CD4-positive, alpha-beta T cell treated with Interleukin-12 subunit alpha and Interleukin-12 subunit beta, for 1 hour (primary cell): ENCODE measurements around the gene THOC5.
"Not testable (repeated sequence)": the region's sequence is repeated elsewhere in the genome, so short reads cannot be mapped to it uniquely, and the experiment has no call there.

Experiments
- DNase-seq: peaks from one replicate; pipeline ENCODE4 v3.0.0-alpha.2; 2020

Gene THOC5

GRCh38 chr22:29509298-29509697 lies 44.3 kb downstream of the THOC5 start:
- DNase-seq, result no peak

- DNase-seq, result no peak
Observed at GRCh38 chr22:29503811-29504372, 49.7 kb downstream of the THOC5 start.

DNA sequence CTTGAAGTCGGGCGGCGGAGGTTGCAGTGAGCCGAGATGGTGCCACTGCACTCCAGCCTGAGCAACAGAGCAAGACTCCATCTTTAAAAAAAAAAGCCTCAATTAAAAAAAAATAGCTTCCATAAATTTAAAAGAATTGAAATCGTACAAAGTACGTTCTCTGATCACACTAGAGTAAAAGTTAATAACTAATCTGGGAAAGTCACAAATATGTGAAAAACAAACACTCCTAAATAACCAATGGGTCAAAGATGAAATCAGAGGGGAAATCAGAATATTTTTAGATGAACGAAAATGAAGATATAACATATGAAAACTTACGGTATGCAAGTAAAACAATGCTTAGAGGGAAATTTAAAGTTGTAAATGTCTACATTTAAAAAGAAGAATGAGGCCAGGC lies 53.7 kb downstream of the THOC5 start:
- DNase-seq, result no peak

DNA sequence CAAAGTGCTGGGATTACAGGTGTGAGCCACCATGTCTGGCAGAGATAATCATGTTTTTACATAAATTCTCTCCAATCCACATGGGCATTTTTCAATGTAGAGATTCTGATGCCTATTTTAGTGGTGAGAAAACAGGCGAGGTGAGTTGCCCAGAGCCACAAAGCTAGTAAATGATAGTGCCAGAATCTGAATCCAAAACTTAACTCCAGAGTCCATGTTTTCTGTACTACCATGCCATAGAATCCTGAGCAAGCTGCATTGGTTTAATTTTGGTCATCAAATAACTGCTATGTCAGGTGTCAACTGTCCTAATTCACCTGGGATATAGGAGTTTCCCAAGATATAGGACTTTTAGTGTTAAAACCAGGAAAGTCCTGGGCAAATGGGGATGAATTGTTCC lies 59.9 kb downstream of the THOC5 start:
- no peak for DNase-seq

DNA sequence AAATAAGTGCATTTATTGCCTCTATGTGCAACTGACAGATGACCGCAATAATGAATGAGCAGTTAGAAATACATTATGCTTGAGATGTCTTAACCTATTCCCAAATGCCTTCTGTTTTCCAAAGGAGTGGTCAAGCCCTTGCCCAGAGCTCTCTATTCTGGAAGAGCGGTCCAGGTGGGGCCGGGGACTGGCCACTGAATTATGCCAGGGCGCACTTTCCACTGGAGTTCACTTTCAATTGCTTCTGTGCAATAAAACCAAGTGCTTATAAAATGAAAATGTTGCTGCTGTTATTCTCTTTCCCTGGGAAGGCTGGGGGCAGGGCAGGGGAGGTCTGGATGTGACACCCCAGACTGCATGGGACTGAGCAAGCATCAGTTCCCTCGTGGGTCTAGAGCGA lies 62.5 kb downstream of the THOC5 start:
- DNase-seq, result no peak

DNA sequence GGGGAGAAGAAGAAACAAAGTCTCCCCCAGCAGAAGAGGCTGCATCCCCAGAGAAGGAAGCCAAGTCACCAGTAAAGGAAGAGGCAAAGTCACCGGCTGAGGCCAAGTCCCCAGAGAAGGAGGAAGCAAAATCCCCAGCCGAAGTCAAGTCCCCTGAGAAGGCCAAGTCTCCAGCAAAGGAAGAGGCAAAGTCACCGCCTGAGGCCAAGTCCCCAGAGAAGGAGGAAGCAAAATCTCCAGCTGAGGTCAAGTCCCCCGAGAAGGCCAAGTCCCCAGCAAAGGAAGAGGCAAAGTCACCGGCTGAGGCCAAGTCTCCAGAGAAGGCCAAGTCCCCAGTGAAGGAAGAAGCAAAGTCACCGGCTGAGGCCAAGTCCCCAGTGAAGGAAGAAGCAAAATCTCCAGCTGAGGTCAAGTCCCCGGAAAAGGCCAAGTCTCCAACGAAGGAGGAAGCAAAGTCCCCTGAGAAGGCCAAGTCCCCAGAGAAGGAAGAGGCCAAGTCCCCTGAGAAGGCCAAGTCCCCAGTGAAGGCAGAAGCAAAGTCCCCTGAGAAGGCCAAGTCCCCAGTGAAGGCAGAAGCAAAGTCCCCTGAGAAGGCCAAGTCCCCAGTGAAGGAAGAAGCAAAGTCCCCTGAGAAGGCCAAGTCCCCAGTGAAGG lies 64.3 kb downstream of the THOC5 start:
- DNase-seq, result not testable (repeated sequence)

- no peak for DNase-seq
Observed at GRCh38 chr22:29487426-29487986, 66.1 kb downstream of the THOC5 start.

- DNase-seq, result no peak
Observed at GRCh38 chr22:29485448-29485847, 68.1 kb downstream of the THOC5 start.

DNA sequence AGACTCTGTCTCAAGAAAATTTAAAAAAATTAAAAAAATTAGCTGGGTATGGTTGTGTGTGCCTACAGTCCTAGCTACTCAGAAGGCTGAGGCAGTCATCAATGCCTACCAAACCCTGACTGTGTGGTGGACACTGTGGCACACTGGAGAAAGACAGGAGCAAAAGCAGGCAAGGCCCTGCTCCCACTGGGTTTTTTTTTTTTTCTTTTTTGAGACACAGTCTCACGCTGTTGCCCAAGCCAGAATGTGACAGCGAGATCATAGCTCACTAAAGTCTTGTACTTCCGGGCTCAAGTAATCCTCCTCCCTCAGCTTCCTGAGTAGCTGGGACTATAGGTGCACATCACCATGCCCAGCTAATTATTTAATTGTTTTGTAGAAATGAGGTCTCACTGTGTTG lies 68.9 kb downstream of the THOC5 start:
- no peak for DNase-seq

- no peak for DNase-seq
Observed at GRCh38 chr22:29483254-29483653, 70.3 kb downstream of the THOC5 start.

DNA sequence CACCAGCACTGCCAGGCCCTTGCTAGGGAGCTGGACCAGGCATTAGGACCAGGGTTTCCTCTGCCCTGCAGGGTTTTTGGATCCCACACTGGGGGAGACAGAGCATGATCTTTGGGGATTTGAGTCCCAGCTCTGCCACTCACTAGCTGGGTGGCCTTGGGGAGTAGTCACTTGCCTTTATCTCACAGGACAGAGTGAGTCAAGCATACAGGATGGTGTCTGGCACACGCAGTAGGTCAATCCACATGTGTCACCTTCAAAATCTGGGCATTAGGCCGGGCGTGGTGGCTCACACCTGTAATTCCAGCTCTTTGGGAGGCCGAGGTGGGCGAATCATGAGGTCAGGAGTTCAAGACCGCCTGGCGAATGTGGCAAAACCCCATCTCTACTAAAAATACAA lies 70.8 kb downstream of the THOC5 start:
- no peak for DNase-seq

- no peak for DNase-seq
Observed at GRCh38 chr22:29482253-29482652, 71.3 kb downstream of the THOC5 start.

DNA sequence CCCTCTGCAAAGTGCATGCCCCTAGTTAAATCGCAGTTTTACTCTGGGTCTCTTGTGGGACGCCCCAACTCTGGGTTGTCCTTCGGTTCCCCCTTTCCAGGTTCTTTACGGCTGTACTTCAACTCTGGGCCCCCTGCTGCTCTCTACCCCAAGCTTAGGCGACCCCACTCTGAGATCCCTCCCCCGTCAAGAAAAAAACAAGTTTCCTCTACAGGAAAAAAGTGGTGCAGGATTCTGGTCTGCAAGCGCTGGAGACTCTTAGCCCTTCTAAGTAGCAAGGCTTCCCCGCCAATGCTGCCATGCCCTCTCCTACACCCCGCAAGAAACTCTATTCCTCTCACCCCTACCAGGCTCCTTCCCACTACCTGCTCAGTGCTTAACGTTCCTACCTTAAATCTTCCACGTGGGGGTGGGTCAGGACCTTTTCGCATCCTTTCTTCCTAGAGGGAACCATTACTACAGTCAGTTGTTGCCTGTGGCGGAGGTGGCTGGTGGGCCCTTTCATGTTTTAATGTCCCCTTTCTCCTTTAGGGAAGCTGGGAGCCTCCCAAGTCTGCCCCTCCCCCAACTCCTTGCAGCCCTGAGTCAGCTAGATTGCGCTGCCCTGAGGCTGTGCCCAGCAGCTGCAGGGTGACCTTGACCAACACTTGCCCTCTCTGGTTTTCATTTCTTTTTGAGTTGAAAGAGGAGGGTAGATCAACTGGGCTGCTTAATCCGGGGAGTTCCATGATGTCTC lies 72.1 kb downstream of the THOC5 start:
- DNase-seq, result no peak

DNA sequence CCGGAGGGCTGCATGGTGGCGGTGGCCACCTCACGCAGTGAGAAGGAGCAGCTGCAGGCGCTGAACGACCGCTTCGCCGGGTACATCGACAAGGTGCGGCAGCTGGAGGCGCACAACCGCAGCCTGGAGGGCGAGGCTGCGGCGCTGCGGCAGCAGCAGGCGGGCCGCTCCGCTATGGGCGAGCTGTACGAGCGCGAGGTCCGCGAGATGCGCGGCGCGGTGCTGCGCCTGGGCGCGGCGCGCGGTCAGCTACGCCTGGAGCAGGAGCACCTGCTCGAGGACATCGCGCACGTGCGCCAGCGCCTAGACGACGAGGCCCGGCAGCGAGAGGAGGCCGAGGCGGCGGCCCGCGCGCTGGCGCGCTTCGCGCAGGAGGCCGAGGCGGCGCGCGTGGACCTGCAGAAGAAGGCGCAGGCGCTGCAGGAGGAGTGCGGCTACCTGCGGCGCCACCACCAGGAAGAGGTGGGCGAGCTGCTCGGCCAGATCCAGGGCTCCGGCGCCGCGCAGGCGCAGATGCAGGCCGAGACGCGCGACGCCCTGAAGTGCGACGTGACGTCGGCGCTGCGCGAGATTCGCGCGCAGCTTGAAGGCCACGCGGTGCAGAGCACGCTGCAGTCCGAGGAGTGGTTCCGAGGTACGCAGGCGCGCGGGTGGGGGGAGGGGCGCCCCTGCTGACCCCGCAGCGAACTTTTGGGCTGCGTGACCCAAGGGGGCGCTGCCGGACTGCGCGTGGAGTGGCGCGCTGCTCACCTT lies 72.9 kb downstream of the THOC5 start:
- DNase-seq, result peak; percentile 53

GRCh38 chr22:29480262-29480511 lies 73.4 kb downstream of the THOC5 start:
- DNase-seq, result no peak

DNA sequence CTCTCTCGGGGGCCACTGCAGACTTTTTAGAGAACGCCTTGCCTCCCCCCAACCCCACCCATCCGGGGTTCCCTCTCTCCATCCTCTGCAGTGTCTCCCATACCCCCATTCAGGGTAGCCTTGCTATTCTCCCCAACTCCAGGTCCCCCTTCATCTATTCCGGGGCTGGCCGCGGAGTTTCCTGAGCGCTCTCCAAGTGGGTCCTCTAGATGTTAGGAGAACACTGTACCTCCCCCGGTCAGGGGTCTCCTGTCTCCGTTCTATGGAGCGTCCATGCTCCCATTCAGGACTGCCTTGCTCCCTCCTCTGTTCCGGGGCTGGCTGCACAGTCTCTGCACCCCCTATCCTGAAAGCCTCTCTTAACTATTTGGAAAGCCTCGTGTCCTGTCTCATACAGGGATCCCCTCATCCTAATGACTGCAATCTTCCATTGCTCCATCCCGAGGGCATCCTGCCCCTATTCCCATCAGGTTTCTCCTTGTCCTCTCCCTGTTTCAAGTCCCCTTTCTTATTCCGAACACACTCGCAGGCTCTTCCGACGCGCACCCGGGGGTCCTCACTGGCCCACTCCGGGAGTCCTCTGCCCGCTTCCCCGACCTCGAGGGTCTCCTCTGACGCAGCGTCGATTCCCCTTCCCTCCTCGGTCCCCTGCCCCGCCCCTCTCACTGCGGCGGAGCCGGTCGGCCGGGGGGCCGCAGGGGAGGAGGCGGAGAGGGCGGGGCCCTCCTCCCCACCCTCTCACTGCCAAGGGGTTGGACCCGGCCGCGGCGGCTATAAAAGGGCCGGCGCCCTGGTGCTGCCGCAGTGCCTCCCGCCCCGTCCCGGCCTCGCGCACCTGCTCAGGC lies 73.9 kb downstream of the THOC5 start, which contains the start of gene NEFH:
NEFH (plus strand) TSS at position 802 of the 845 bp plus-strand sequence. CDS start 45 bp downstream, outside the sequence.
- DNase-seq, result no peak

GRCh38 chr22:29478326-29479276 lies 75.0 kb downstream of the THOC5 start:
- peak; percentile 11 for DNase-seq

DNA sequence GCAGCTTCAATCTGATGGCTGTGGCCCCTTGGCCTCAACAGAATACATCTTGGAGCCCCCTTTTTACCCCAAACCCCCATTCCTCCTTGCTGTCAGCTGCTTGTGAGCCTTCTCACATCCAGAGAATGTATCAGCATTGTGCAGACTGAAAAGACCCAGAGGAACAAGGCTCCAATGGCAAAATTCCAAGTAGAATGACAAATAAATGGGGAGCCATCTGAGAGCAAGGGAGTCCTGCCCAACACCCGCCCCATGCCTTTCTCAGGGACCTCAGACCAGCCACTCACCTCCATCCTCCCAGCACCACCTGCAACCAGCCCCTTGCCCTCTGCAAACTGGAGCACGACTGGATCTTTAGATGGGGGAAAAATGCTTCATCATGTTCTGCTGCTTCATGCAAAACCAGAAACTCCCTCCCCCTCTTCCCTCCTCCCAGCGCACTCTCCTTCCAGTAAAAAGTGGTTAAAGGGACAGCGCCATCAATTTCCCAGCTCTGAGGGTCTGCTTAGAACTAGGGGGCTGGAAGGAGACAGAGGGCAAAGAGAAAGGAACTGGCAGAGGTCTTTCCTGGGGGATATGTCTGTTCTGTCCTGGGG lies 75.7 kb downstream of the THOC5 start:
- DNase-seq, result no peak

GRCh38 chr22:29476116-29476515 lies 77.4 kb downstream of the THOC5 start:
- no peak for DNase-seq

DNA sequence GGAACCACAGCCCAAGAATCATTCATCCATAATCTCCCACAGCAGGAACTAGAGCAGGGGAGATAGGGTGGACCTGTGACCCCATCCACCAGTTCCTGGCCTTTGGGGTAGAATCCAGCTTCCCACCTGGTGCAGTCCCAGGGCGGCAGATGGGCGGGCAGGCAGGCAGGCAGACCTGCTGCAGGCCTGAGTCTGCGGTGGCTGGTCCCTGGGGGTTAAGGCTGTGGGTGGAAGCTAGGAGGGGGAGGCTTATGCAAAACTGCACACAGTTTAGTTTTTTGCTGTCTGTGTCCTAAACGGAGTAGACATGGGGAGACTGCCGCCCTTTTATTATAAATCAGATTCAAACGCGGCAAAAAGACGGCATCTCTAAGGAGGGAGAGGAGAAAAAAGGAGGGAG lies 78.0 kb downstream of the THOC5 start:
- no peak for DNase-seq

DNA sequence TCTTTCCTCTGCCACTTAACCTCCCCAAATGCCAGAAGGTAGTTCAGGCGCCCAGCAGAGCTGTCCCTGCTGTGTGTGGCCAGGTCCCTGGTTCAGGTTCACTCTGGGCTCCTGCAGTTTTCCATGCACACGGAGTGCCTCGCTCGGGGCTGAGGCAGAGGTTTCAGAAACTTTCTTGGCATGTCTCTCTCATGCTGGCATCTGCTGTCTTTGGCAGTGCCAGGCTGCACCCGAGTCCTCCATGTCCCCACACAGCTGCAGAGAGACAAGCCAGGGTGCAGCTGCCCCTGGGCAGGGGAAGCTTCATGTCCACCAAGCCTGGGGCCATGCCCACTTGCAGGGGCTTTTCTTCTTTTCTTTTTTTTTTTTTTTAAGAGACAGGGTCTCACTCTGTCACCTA lies 80.6 kb downstream of the THOC5 start:
- no peak for DNase-seq
